Measurements from ENCODE around the gene MED20.

The MED20 gene

DNA sequence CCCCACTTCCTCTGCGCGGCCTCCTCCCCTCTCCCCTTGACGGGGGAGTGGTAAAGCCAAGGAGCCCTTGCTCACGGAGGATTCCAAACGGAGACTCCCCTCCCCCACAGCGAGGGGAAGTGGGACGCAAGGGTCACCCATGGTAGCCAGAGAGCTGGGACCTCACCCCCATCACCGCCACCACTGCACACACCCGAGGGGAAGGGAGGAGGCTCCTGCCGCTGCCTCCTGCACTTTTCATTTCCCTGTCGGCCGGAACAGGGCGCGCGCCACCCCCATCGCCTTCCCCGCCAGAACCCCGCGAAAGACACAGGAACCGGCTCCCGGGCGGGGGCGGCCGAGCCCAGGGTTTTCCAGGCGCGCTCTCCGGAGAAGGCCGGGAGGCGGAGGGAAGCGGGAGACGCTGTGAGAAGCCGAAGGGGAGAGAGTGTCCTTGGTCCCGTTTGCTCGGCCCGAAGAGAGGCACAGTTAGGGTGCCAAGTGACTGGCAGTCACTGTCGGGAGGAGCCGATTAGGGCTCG, 19.9 kb upstream of the MED20 start:
- peak; percentile 6 for DNase-seq

GRCh38 chr6:41939848-41940758, 19.2 kb upstream of the MED20 start:
- no peak for DNase-seq

DNA sequence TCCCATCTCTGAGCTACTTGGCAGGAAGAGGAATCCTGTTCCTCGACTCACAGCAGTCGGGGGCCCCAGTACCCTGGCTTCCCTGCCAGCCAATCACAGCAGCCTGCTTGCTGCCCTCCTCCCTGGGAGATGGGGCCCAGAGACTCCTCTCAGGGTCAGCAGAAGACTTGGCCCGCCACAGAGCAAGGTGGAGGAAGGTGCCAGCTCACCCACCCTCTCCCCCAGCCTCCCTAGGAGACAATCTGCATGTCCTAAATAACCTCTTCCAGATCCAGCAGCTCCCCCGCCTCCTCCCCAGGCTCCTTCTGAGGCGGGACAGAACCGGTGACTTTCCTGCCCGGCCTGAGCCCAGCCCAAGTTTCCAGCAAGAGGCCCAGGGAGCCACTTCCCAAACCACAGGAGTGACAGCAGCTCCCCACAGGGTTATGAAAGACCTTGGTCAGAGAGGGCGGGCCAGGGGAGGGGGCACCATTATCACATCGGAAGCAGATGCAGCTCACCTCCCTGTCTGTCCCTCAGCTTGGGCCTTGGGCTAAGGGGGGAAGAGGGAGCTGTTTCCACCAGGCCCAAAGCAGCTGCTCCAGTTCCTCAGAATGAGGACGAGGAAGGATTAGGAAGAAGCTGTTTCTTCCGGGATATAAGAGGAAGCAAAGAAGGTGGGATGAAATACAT, 18.4 kb upstream of the MED20 start:
- DNase-seq = no peak

DNA sequence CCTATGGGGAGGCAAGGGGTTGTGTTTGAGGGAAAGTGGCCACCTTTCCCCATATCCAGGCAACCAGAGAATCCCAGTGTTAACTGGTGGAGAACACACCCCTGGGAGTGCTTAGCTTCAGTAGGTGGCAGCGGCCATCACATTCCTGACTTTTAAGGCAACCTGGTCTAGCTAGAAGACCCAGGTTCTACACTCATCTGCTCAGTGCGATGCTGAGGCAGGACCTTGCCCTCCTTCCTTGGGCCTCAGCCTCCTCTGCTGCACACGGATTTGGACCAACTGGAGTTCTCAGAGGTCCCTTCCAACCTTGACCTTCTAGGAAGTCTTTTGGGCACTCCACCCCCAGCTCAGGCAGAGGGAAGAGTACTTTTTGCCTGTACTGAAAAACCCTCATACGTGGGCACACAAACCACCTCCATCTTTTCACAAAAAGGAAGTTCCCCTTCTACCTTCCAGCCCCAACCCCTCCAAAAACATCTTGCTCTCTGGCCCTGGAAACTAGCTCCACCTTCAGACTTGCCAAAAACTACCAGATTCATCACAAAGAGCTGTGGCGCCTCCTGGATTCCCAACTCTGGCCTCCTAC, 17.7 kb upstream of the MED20 start:
- DNase-seq = no peak

DNA sequence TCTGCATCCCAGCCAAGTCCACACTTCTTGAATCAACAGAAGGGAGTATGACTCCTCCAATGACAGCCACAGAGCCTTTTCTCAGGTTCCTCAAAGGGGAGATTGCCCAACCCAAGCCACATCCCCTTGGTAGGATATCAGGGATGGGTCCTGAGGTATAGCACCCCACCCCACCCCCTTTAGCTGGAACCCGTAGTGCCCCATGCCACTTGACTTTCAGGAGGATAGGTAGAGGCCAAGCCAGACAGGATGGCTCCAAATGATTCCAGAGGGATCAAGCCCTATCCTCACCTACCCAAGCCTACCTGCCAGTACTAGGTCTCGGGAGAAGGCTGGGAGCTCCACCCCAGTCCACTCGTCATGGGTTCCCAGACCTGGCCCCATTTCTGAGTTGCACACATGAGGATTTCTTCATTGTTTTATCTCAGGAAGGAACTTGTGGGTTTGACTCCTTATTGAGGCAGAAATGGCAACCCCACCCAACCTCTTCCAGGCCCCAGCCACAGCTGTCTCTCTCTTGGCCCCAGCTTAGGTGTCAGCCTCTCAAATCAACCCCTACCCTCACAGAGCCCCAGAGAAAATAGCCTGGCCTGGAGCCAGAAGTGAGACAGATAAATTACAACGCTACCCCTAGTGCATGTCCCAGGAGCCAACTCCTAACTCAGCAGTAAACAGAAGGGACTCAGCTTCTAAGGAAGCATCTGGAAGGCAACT, 17.1 kb upstream of the MED20 start:
- no peak for DNase-seq

DNA sequence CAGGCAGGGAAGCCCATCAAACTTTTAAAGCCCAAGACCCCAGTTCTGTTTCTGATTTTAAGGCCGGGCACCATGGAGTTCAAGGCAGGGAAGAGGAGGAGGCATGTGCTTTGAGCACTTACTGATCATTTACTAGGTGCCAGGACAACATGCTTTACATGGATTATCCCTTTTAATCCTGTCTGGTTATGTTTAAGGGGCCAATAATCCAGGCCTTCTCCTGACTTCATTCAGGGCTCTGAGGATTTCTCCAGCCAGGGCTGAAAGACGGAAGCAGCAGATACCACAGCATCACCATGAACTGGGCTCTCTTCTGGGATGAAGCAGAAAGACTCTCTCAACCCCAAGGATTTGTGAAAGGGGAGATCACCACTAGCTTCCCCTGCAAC, 16.5 kb upstream of the MED20 start:
- DNase-seq = no peak

GRCh38 chr6:41936073-41936837, 15.3 kb upstream of the MED20 start:
- peak; percentile 18 for DNase-seq

DNA sequence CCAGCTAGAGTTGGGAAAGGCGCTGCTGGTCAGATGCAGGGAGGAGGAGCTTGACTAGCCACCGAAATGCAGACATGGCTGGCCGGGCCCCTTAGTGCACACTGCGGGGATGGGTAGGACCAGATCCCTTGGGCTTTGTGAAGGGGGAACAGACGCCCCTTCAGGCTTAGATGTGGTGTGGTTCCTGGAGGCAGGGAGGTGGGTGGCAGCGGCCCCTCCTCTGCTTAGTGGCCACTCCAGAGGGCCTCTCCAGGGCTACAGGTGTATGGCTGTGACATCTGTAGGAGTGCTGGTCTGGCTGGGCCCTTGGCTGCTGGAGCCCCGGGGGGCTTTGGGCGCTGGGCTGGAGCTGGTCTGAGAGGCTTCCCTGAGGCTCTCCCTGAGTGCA, 14.7 kb upstream of the MED20 start:
- no peak for DNase-seq

- DNase-seq = no peak
These were observed 14.2 kb upstream of the MED20 start for GRCh38 chr6:41935193-41935574.

DNA sequence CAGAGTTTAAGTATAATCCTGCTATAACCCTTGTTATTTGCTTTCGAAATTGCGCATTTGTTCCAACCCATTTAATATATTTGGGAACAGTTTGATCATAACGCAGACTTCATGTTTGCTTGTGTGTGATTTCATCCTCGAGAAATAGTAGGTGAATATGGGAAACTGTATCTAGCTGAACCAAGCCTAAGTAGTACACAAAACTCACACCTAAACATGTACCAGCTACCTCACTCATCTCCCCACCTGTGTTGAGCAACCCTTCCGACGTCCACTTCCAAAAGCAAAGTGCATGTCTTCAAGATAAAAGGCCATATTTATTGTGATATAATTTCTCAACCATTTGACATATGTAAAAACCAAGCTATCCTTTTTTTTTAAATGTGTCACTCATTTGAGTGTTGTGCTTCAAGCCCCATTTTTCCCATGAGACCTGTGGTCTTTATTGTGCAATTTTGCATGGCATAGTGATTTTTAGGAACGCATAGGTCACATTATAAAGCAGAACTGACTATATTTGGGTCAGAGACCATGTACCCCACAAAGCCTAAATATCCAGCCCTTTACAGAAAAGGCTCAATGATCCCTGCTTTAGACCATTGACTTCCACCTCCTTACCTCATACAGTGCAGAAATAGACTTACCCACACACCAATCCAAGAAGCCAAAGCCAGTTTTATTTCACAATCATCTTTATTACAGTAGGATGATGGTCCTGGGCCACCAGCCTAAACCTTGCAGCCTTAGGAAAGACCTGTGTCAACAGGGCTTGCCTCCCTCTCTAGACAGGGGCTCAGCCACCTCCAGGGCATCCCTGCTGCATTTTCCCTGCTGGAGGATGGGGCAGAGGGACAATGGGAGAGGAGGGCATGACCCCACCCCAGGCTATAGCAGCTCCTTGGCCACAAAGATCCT, 13.6 kb upstream of the MED20 start:
- DNase-seq = no peak

DNA sequence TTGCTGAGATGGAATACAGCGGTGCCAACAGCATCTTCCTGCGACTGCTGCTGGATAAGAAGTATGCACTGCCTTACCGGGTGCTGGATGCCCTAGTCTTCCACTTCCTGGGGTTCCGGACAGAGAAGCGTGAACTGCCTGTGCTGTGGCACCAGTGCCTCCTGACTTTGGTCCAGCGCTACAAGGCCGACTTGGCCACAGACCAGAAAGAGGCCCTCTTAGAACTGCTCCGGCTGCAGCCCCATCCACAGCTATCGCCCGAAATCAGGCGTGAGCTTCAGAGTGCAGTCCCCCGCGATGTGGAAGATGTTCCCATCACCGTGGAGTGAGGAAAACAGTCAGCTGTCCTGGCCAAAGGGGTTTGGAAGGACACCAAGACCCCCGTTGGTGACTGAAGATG, 11.4 kb upstream of the MED20 start:
- DNase-seq = no peak

DNA sequence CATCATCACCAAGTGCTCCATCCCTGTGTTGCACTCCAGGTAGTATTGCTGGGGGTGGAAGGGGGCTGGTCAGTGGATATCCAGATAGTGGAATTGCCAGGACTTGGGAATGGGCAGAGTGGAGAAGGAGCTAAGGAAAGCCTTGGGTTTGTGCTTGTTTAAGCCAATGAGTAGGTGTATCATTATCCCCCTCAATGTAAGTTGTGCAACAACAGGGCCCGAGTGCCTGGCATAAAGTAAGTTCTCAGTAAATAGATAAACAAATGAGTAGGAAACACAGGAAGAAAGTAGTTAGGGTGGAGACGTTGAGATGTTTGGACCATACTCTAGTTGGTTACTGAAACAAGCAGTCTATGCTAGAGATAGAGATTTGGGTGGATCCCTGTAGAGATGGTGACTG, 10.9 kb upstream of the MED20 start:
- DNase-seq = no peak

DNA sequence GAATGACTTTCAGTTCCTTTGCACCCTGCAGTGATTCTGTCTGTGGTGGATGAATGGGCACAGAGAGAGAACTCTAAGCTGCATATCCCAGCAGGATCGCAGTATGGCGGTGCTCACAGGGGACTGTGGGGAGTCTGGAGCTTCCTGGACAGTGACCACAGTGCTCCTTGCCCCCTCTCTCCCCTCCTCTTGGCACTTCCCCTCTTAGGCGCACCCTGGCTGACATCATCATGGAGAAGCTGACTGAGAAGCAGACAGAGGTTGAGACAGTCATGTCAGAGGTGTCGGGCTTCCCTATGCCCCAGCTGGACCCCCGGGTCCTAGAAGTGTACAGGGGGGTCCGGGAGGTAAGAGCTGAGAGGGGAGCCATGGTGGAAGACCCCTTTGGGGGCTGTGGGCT, 9.0 kb upstream of the MED20 start:
- no peak for DNase-seq

DNA sequence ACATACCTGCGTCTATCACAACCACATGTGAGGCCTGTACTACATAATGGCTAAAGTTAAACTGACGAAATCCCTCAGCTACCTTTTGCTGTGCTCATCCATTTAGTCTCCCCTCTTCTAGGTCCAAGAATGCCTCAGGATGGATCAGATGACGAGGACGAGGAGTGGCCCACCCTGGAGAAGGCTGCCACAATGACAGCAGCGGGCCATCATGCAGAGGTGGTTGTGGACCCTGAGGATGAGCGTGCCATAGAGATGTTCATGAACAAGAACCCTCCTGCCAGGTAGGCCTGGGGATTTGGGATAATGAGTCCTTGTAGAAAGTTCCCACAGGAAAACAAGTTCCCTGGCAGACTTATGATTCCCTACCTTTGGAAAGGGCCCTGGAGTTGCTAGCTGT, 6.3 kb upstream of the MED20 start:
- DNase-seq = no peak

GRCh38 chr6:41922154-41922553, 1.2 kb upstream of the MED20 start:
- DNase-seq = peak; percentile 2

DNA sequence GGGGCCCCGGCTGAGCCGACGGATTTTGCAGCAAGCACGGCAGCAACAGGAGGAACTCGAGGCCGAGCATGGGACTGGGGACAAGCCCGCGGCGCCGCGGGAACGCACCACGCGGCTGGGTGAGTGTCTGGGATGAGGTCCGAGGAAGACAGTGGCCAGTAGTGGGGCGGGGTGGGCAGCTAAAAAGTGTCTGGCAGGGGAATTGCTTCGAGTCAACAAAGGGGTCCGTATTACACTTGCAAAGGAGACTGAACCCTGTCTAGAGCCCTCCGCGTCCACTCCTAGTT, 716 bp upstream of the MED20 start:
- no peak for DNase-seq

DNA sequence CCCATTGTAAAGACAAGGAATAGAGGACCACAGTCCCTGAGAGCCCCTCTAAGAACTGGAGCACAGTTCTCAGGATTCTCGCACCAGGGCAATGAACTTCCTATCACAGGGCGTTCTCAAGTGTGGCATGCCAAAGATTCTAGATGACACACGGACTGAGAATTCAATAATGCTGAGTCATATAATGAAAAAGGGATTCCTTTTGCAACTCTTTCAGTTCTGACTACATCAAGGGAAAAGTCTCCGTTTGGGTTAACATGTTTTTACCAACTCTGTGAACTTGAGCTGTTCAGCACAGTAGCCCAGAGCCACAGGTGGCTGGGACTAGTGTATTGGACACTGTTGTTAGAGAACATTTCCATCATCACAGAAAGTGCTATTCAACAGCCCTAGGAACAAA, 3.4 kb downstream of the MED20 start:
- DNase-seq = no peak

DNA sequence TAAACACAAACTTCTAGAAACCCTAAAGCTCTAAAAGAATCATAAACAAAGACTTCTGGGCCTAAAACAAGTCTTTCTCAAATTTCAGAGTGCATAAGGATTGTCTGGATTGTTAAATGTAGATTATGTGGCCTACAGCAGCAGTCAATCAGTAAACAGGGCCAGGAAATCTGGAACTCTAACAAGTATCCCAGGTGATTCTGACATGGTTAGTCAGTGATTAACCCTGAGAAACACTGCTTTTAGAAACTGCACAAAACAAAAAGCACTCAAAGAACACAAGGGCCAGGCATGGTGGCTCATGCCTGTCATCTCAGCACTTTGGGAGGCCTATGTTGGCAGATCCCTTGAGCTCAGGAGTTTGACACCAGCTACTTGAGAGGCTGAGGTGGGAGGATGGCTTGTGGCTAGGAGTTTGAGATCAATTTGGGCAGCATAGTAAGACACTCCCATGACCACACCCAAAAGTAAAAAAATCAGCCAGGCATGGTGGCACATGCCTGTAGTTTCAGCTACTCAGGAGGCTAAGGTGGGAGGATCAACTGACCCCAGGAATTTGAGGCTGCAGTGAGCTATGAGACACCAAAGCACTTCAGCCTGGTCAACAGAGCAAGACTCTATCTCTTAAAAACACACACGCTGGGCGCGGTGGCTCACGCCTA, 5.9 kb downstream of the MED20 start:
- no peak for DNase-seq

GRCh38 chr6:41914343-41914742, 6.6 kb downstream of the MED20 start:
- DNase-seq = no peak

DNA sequence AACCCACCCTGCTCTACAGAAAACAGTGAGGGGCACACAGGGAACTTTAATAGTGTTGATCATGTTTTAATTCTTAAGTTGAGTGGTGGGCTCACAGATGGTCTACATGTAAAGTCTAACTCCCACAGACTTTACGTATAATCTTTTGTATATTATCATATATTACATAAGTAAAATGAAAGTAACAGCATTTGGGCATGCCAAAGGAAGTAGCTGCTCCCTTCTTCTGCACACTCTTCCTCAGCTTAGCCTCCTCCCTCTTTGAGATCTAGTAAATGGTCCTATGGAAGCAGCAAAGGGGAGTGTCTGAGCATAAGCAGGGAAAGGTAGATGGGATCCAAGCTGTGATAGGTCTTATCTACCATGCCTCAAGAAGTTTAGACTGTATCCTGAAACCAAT, 11.2 kb downstream of the MED20 start:
- no peak for DNase-seq

DNA sequence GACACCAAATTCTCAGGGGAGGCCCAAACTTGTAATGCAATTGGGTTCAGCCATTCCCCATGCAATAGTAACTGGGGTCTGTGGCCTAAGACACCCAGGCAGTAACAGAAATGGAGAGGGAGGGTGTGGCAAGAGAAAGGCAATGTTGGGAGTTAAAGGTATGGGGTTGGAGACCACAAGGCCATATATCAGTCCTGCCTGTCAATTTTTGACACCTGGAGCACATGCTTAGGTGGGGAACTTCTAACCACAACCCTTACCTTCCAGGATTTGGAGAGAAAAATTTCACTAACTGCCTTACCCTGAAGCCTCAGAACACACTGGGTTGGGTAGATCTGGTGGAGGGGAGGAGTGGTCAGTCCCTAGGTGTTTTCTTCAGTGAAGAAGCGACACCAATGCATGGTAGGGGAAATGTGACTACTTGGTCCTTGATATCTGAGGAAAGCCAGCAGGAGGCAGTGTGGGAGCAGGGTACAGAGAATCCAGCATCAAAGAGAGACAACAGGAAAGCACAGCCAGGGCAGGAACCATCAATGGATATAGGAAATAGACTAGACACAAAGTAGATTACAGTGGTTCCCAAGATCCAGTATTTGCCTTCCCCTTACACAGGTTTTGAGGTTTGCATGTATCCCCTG, 18.9 kb downstream of the MED20 start:
- no peak for DNase-seq

Measured in NCI-H1092 treated with DMSO at 0.1 percent for 48 hours (cell line).